Trophoblast cell (in vitro differentiated cells and primary cell): Measurements from ENCODE around the gene PPP2R2D. TPM values are rescaled to one million over a fixed set of nuclear protein-coding genes. Genes with fewer than 3 reads are reported as not detected.

Experiments used
- DNase-seq, 2 donors: peaks; one replicate each; pipeline ENCODE4 v3.0.0-alpha.2; 2016
- H2AFZ ChIP-seq: 2 replicates; pipeline ENCODE4 v1.6.1; 2013; ENCODE audit warnings: low read length, moderate library complexity, mild to moderate bottlenecking; ENCODE audit not compliant: insufficient read depth, poor library complexity
- H2AK5ac ChIP-seq: 2 replicates; pipeline ENCODE4 v1.6.1; 2013; ENCODE audit warnings: mild to moderate bottlenecking, low read length
- H2BK120ac ChIP-seq: 2 replicates; pipeline ENCODE4 v1.6.1; 2013; ENCODE audit warnings: low read length, mild to moderate bottlenecking, moderate library complexity; ENCODE audit not compliant: insufficient read depth, poor library complexity
- H2BK12ac ChIP-seq: 2 replicates; pipeline ENCODE4 v1.6.1; 2013; ENCODE audit warnings: mild to moderate bottlenecking, low read length, moderate library complexity
- H2BK5ac ChIP-seq: 2 replicates; pipeline ENCODE4 v1.6.1; 2013; ENCODE audit warnings: low read length, low read depth, moderate library complexity, mild to moderate bottlenecking; ENCODE audit not compliant: poor library complexity
- H3K14ac ChIP-seq: 2 replicates; pipeline ENCODE4 v1.6.1; 2013; ENCODE audit warnings: mild to moderate bottlenecking, low read length
- H3K18ac ChIP-seq: 2 replicates; pipeline ENCODE4 v1.6.1; 2013; ENCODE audit warnings: mild to moderate bottlenecking, low read length
- H3K23ac ChIP-seq: 2 replicates; pipeline ENCODE4 v1.6.1; 2013; ENCODE audit warnings: low read length
- H3K27ac ChIP-seq: 2 replicates; pipeline ENCODE4 v1.5.1; 2013; ENCODE audit warnings: low read depth, mild to moderate bottlenecking, inconsistent platforms, low read length, moderate library complexity
- H3K27me3 ChIP-seq: 2 replicates; pipeline ENCODE4 v1.6.1; 2013; ENCODE audit warnings: inconsistent platforms, mild to moderate bottlenecking, low read length, moderate library complexity; ENCODE audit not compliant: insufficient read depth
- H3K36me3 ChIP-seq, 2 experiments: 1 replicate in 1 of 2; 2 replicates in 1 of 2; pipeline ENCODE4 v1.6.1; 2013; ENCODE audit warnings: low read length in 2 of 2, mild to moderate bottlenecking in 2 of 2, moderate library complexity in 1 of 2; ENCODE audit not compliant: insufficient read depth in 2 of 2, control insufficient read depth in 1 of 2
- H3K4ac ChIP-seq: 2 replicates; pipeline ENCODE4 v1.6.1; 2013; ENCODE audit warnings: low read depth, mild to moderate bottlenecking, low read length, moderate library complexity
- H3K4me1 ChIP-seq, 2 experiments: 1 replicate in 1 of 2; 2 replicates in 1 of 2; pipeline ENCODE4 v1.6.1; 2013; ENCODE audit warnings: low read length in 2 of 2, mild to moderate bottlenecking in 2 of 2, moderate library complexity in 1 of 2; ENCODE audit not compliant: insufficient read depth in 2 of 2, control insufficient read depth in 1 of 2
- H3K4me2 ChIP-seq: 2 replicates; pipeline ENCODE4 v1.6.1; 2013; ENCODE audit warnings: inconsistent platforms, mild to moderate bottlenecking, low read length, moderate library complexity
- H3K4me3 ChIP-seq: 2 replicates; pipeline ENCODE4 v1.5.1; 2013; ENCODE audit warnings: mild to moderate bottlenecking, low read depth, low read length, inconsistent platforms
- H3K79me1 ChIP-seq: one replicate; pipeline ENCODE4 v1.6.1; 2013; ENCODE audit warnings: low read length
- H3K79me2 ChIP-seq: 2 replicates; pipeline ENCODE4 v1.6.1; 2013; ENCODE audit warnings: low read length, mild to moderate bottlenecking; ENCODE audit not compliant: control insufficient read depth, insufficient read depth, poor library complexity
- H3K9ac ChIP-seq: 2 replicates; pipeline ENCODE4 v1.6.1; 2013; ENCODE audit warnings: mild to moderate bottlenecking, low read length
- H3K9me3 ChIP-seq: 2 replicates; pipeline ENCODE4 v1.6.1; 2013; ENCODE audit warnings: low read depth, mild to moderate bottlenecking, control low read depth, inconsistent platforms, low read length; ENCODE audit not compliant: insufficient read depth
- H4K12ac ChIP-seq: 2 replicates; pipeline ENCODE4 v1.6.1; 2013; ENCODE audit warnings: low read depth, mild to moderate bottlenecking, low read length, moderate library complexity
- H4K8ac ChIP-seq: 2 replicates; pipeline ENCODE4 v1.6.1; 2013; ENCODE audit warnings: low read depth, mild to moderate bottlenecking, low read length, moderate library complexity
- H4K91ac ChIP-seq: one replicate; pipeline ENCODE4 v1.6.1; 2013; ENCODE audit warnings: low read depth, mild to moderate bottlenecking, low read length, moderate library complexity
- WGBS: extraction: QIAGEN DNeasy Blood & Tissue Kit; methylation state at CpG from one replicate; pipeline ENCODE4 v1.1.7; 2013; ENCODE audit warnings: missing lambda C conversion rate; ENCODE audit not compliant: insufficient read length, insufficient coverage; ENCODE audit errors: extremely low coverage; 5-methylcytosine and 5-hydroxymethylcytosine counted together
- polyA plus RNA-seq: library from polyadenylated mRNA; stranded (reverse); fragments of 200-250 nt; gene quantifications from 2 replicates; pipeline ENCODE4 v1.2.3, GENCODE V29; 2013

PPP2R2D gene
- 40.4 and 40.5 TPM in 2 replicates for polyA plus RNA-seq

DNA sequence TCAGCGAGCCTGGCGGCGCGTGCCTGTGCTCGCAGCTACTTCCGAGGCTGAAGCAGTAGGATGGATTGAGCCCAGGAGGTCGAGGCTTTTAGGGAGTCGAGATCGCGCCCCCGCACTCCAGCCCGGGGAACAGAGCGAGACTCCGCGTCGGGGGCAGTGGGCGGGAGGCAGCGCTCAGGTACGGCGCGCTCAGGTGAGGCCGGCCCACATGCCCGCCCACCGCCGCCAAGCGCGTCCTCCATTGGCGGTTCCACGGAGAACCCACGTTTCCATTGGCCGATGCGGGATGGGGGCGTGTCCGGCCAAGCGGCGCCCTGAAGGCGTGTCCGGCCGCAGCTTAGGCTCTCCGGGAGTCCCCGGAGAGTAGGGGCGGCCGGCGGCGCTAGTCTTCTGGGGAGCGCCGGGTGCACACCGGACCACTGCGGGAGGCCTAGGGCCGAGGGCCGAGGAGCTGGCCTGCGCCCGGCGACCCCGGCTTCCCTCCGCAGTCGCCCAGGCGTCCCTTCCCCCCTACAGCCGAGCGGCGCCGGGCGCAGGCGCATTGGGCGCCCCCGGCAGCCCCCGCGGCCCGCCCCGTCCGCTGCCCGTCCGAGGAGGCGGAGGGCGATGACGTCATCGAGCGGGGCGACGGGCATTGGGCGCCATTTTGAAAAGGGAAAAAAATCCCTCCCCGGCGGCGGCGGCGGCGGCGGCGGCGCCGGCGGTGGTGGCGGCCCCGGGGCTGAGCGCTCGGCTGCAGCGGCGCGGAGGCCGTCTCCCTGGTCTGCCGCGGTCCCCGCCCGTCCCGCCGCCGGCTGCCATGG lies at the start of gene PPP2R2D:
TSS of gene PPP2R2D (plus strand) at position 659 of the 803 bp plus-strand sequence. CDS start at position 800, 141 bp downstream.
- DNase-seq = peak; percentile 93 to 98
- no peak within 1 kb of the TSS for H2BK12ac ChIP-seq
- peak within 1 kb of the TSS; percentile 92 for H2AK5ac ChIP-seq
- no peaks in the 10 kb centered on the region for H3K9me3 ChIP-seq
- H3K27ac ChIP-seq = peak within 1 kb of the TSS; percentile 88
- peak within 1 kb of the TSS; percentile 92 for H2BK120ac ChIP-seq
- H3K14ac ChIP-seq = peak within 1 kb of the TSS; percentile 99
- H3K4me1 ChIP-seq = peaks cover 12 to 15% of the 10 kb centered on the region in 2 experiments
- peak within 1 kb of the TSS; percentile 81 for H4K12ac ChIP-seq
- H2AFZ ChIP-seq = peak within 1 kb of the TSS; percentile 62
- peaks cover 11% of the 10 kb centered on the region for H3K79me1 ChIP-seq
- peak within 1 kb of the TSS; percentile 95 for H4K91ac ChIP-seq
- peak within 1 kb of the TSS; percentile 94 for H3K4me3 ChIP-seq
- peak within 1 kb of the TSS; percentile 97 for H3K18ac ChIP-seq
- peak within 1 kb of the TSS; percentile 98 for H3K4me2 ChIP-seq
- peak within 1 kb of the TSS; percentile 98 for H3K4ac ChIP-seq
- no peak within 1 kb of the TSS for H3K23ac ChIP-seq
- no CpG with 5 or more reads among the region's 107 CpGs for WGBS
- peak within 1 kb of the TSS; percentile 77 for H2BK5ac ChIP-seq
- H3K79me2 ChIP-seq = peaks cover 20% of the 10 kb centered on the region
- H3K27me3 ChIP-seq = no peaks in the 10 kb centered on the region
- peak within 1 kb of the TSS; percentile 94 for H4K8ac ChIP-seq
- H3K9ac ChIP-seq = peak within 1 kb of the TSS; percentile 95
- peaks cover 4 to 6% of the 10 kb centered on the region in 2 experiments for H3K36me3 ChIP-seq

DNA sequence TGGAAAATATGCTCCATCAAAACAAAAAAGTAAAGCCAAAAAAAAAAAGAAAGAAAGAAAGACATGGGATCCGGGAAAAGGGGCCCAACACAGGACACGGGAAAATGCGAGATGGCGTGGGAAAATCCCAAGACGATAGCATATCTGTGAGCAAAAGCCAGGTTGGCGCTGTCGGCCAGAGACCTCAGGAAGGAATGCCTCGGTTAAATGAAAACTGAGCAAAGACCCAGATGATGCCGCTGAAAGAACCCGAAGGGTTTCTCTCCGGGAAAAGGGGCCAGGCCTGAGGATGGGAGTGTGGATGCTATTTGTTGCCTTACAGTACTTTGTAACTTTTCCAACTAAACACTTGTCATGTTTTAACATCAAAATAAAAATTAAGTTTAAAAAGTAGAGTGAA lies 49.5 kb upstream of the PPP2R2D start:
- H3K23ac ChIP-seq = no peak overlapping the region
- H2BK120ac ChIP-seq = no peak overlapping the region
- H3K79me1 ChIP-seq = no peaks in the 10 kb centered on the region
- H3K14ac ChIP-seq = no peak overlapping the region
- no peak overlapping the region for H2BK12ac ChIP-seq
- no peak for DNase-seq
- no peak overlapping the region for H3K27ac ChIP-seq
- WGBS = no CpG with 5 or more reads among the region's 11 CpGs
- H3K9me3 ChIP-seq = peaks cover 4% of the 10 kb centered on the region
- no peak overlapping the region for H4K12ac ChIP-seq
- H3K27me3 ChIP-seq = no peaks in the 10 kb centered on the region
- no peak overlapping the region for H2BK5ac ChIP-seq
- H3K4me2 ChIP-seq = no peak overlapping the region
- H2AFZ ChIP-seq = no peak overlapping the region
- H3K4ac ChIP-seq = no peak overlapping the region
- no peaks in the 10 kb centered on the region for H3K4me1 ChIP-seq
- no peak overlapping the region for H2AK5ac ChIP-seq
- H3K18ac ChIP-seq = no peak overlapping the region
- H4K8ac ChIP-seq = no peak overlapping the region
- H3K36me3 ChIP-seq = no peaks in the 10 kb centered on the region
- H4K91ac ChIP-seq = no peak overlapping the region
- no peak overlapping the region for H3K4me3 ChIP-seq
- H3K79me2 ChIP-seq = no peaks in the 10 kb centered on the region
- H3K9ac ChIP-seq = no peak overlapping the region

DNA sequence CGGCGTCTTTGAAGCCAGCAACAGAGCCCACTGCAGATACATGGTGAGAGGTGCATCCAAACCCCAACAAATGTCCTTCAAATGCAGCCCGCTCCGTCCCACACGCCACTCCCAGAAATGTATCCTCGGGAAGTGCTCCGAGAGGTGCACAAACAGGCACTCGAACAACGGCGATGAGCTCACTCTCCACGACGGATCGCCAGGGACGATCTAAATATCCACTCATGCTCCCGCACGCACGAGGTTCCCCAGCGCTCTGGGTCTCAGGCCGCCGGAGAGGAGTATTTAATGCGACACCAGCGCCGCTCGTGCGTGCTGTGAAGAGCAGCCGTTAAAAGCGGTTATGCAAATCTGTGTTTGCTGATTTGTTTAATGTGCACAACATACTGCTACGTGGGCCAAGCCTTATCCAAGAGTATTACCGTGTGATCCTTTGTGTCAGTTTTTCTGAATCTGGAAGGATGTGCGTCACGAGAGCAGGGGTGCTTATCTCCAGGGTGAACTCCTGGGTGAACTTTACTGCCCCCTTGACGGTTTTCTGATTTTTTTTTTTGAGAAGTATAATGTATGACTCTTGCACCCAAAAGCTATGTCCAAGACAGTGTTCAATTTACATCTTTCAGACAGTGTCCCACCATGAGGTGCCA lies 48.5 kb upstream of the PPP2R2D start:
- H2BK12ac ChIP-seq = no peak overlapping the region
- H3K9ac ChIP-seq = no peak overlapping the region
- no peak overlapping the region for H2BK120ac ChIP-seq
- no peak overlapping the region for H3K4me2 ChIP-seq
- no peak overlapping the region for H4K12ac ChIP-seq
- no CpG with 5 or more reads among the region's 32 CpGs for WGBS
- H3K27me3 ChIP-seq = no peaks in the 10 kb centered on the region
- H3K36me3 ChIP-seq = no peaks in the 10 kb centered on the region
- H4K8ac ChIP-seq = no peak overlapping the region
- no peaks in the 10 kb centered on the region for H3K79me1 ChIP-seq
- H3K23ac ChIP-seq = no peak overlapping the region
- no peak overlapping the region for H4K91ac ChIP-seq
- no peak overlapping the region for H3K27ac ChIP-seq
- no peak overlapping the region for H3K4me3 ChIP-seq
- no peaks in the 10 kb centered on the region for H3K79me2 ChIP-seq
- H3K18ac ChIP-seq = no peak overlapping the region
- no peak overlapping the region for H2BK5ac ChIP-seq
- no peaks in the 10 kb centered on the region for H3K4me1 ChIP-seq
- no peak overlapping the region for H3K14ac ChIP-seq
- no peak overlapping the region for H3K4ac ChIP-seq
- no peak for DNase-seq
- no peak overlapping the region for H2AFZ ChIP-seq
- H3K9me3 ChIP-seq = peaks cover 4% of the 10 kb centered on the region
- H2AK5ac ChIP-seq = no peak overlapping the region

DNA sequence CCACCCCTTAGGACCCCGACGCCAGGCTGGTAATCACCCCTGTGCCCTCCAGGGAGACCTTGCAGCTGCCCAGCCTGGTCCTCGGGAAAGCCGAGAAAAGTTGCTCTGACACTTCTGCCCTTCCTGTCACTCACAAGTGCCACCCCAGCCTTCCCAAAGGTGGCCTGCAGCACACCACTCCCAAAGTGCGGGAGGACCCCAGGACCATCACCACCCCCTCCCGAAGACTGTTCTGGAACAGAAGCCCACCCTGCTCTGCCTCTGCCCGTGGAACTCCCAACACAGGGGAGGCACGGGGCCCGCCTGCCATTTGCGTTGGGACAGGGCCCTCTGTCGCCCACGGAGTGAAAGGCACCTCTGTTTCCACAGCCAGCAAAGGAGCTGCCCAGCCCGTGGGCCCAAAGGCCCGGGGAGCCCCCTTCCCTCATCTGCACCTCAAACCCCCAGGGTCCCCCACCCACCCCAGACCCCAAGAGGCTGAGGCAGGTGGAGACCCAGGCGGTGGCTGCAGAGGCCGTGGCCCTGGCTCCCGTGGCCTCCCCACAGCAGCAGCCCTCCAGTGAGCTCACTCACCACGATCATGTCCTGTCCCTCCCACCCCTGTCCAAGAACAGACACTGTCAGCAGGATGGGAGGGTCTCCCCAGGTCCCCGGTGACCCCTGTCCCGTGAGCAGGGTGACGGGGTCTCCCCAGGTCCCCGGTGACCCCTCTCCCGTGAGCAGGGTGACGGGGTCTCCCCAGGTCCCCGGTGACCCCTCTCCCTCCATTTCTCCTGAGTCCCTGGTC lies 47.8 kb upstream of the PPP2R2D start:
- Histone ChIP-seq H3K36me3 (no peaks in the 10 kb centered on the region), H3K79me2 (no peaks in the 10 kb centered on the region), H3K9me3 (peaks cover 4% of the 10 kb centered on the region), H3K23ac (no peak overlapping the region), H2BK5ac (no peak overlapping the region), H3K79me1 (no peaks in the 10 kb centered on the region), H2BK120ac (no peak overlapping the region), H3K4me2 (no peak overlapping the region), H2BK12ac (no peak overlapping the region), H3K27me3 (no peaks in the 10 kb centered on the region), H3K18ac (no peak overlapping the region), H3K14ac (no peak overlapping the region), H2AK5ac (no peak overlapping the region), H2AFZ (no peak overlapping the region), H3K4me3 (no peak overlapping the region), H3K4ac (no peak overlapping the region), H4K12ac (no peak overlapping the region), H3K9ac (no peak overlapping the region), H4K91ac (no peak overlapping the region), H3K4me1 (no peaks in the 10 kb centered on the region), H4K8ac (no peak overlapping the region), H3K27ac (no peak overlapping the region)
- DNase-seq = no peak
- WGBS = no CpG with 5 or more reads among the region's 25 CpGs
